ENCODE results near the gene POLR2H.

DNA sequence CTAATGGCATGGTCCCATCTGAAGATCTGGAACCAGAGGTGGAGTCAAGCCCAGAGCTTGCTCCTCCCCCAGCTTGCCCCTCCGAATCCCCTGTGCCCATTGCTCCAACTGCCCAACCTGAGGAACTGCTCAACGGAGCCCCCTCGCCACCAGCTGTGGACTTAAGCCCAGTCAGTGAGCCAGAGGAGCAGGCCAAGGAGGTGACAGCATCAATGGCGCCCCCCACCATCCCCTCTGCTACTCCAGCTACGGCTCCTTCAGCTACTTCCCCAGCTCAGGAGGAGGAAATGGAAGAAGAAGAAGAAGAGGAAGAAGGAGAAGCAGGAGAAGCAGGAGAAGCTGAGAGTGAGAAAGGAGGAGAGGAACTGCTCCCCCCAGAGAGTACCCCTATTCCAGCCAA is 39.8 kb upstream of the POLR2H start:
- TF ChIP-seq EZH2phosphoT487 (IDR thresholded peaks at IDR 0.05; ENCODE audit: insufficient read depth, low read depth) (no peak), EZH2 (IDR thresholded peaks at IDR 0.05; ENCODE audit: insufficient read depth, poor library complexity, severe bottlenecking) (no peak)

All from GM23248 (cell line).